ENCODE results near the gene SETD9. TPM values are rescaled to one million over a fixed set of nuclear protein-coding genes. Genes with fewer than 3 reads are reported as not detected.
A peak's percentile ranks its signal among the peaks of the same experiment; 100 is the strongest.

The SETD9 gene
- total and polyA plus RNA-seq, 9 of the 15 experiments (the other 6 are each of a cell fraction or from before 2014, with no cell fraction given): 10.8 to 32.6 (median 19.8) TPM

- TF ChIP-seq ZFX (CRISPR knock-in tag; IDR thresholded peaks at IDR 0.05) (peak; percentile 95), E2F3 (CRISPR knock-in tag; IDR thresholded peaks at IDR 0.05) (peak; percentile 56; the same call in 1 of the 2 replicates), FOSL1 (tag; conservative IDR thresholded peaks at IDR 0.05) (0 out of 2 replicates have a peak, but pooled peaks have one; percentile 22), ZBTB33 (CRISPR knock-in tag; IDR thresholded peaks at IDR 0.05) (0 out of 2 replicates have a peak, but pooled peaks have one; percentile 8), ZKSCAN3 (CRISPR knock-in tag; IDR thresholded peaks at IDR 0.05) (no peak), ILK (tag; IDR thresholded peaks at IDR 0.05; ENCODE audit: borderline replicate concordance, low read depth) (no peak), HCFC1 (IDR thresholded peaks at IDR 0.05; ENCODE audit: low read depth, low read length) (no peak), MTA2 (IDR thresholded peaks at IDR 0.05; ENCODE audit: low read depth) (no peak), ZNF143 (CRISPR knock-in tag; IDR thresholded peaks at IDR 0.05) (peak; percentile 61; the same call in 1 of the 2 replicates), USF2 (CRISPR knock-in tag; IDR thresholded peaks at IDR 0.05) (no peak; the same call in 1 of the 2 replicates), DMBX1 (CRISPR knock-in tag; IDR thresholded peaks at IDR 0.05; ENCODE audit: borderline replicate concordance) (no peak), NR2C2 (CRISPR knock-in tag; IDR thresholded peaks at IDR 0.05) (no peak), NR2C2 (tag; IDR thresholded peaks at IDR 0.05) (peak; percentile 80), NCOA6 (IDR thresholded peaks at IDR 0.05) (peak; percentile 75), SMAD4 (CRISPR knock-in tag; conservative IDR thresholded peaks at IDR 0.05) (peak; percentile 66), SMAD1 (IDR thresholded peaks at IDR 0.05; ENCODE audit: low read depth, low read length, partially characterized antibody) (peak; percentile 83), SNIP1 (IDR thresholded peaks at IDR 0.05; ENCODE audit: low read depth) (peak; percentile 68; the same call in 1 of the 2 replicates), RBM22 (IDR thresholded peaks at IDR 0.05; ENCODE audit: low read depth, low read length, poor library complexity, severe bottlenecking) (peak; percentile 60), ZBTB7A (IDR thresholded peaks at IDR 0.05; ENCODE audit: borderline replicate concordance, control insufficient read depth, low read depth, low read length) (0 out of 2 replicates have a peak, but pooled peaks have one; percentile 21), ATF7 (IDR thresholded peaks at IDR 0.05) (peak; percentile 70; the same call in 1 of the 2 replicates), BHLHE40 (IDR thresholded peaks at IDR 0.05; ENCODE audit: low read length) (peak; percentile 30; the same call in 1 of the 2 replicates), HMGXB4 (CRISPR knock-in tag; IDR thresholded peaks at IDR 0.05) (peak; percentile 47; the same call in 1 of the 2 replicates), SUPT5H (IDR thresholded peaks at IDR 0.05) (peak; percentile 96), SPI1 (IDR thresholded peaks at IDR 0.05; ENCODE audit: borderline replicate concordance, low read depth, low read length) (peak; percentile 35; the same call in 1 of the 2 replicates)
Observed at GRCh38 chr5:56909294-56910209, at the start of gene SETD9 (continued).

Data from K562 (cell line).